Kidney (tissue), 14 donors: Measurements from ENCODE around the gene MBD5. TPM values are rescaled to one million over a fixed set of nuclear protein-coding genes. Genes with fewer than 3 reads are reported as not detected.

Experiments
- DNase-seq, 5 donors: peaks; one replicate each; pipeline ENCODE4 v3.0.0-alpha.2; 2013 to 2020
- FAIRE-seq: peaks from 2 replicates; lab custom pipeline; 2012; peaks lifted over from hg19 to GRCh38; lab: Jason Lieb, UNC
- H3K27ac ChIP-seq, 2 donors: one replicate each; pipeline ENCODE4 v1.7.0; 2013; ENCODE audit warnings: low read depth in 2 of 2, low read length in 2 of 2, inconsistent platforms in 1 of 2
- H3K27me3 ChIP-seq: one replicate; pipeline ENCODE4 v1.7.1; 2013; ENCODE audit warnings: low read length, inconsistent platforms; ENCODE audit not compliant: control insufficient read depth, insufficient read depth
- H3K36me3 ChIP-seq, 3 donors: one replicate each; pipeline versions ENCODE4 v1.7.0 to v1.7.1; 2013; ENCODE audit warnings: low read length in 3 of 3, control low read depth in 1 of 3, inconsistent platforms in 1 of 3; ENCODE audit not compliant: insufficient read depth in 3 of 3, control insufficient read depth in 2 of 3
- H3K4me1 ChIP-seq, 3 donors: one replicate each; pipeline versions ENCODE4 v1.7.0 to v1.7.1; 2013; ENCODE audit warnings: low read length in 3 of 3, inconsistent platforms in 1 of 3, low read depth in 1 of 3; ENCODE audit not compliant: control insufficient read depth in 2 of 3, insufficient read depth in 2 of 3
- H3K4me3 ChIP-seq, 3 donors: one replicate each; pipeline versions ENCODE4 v1.7.0 to v1.8.1; 2013; ENCODE audit warnings: low read length in 3 of 3, control low read depth in 1 of 3, inconsistent platforms in 1 of 3
- H3K9ac ChIP-seq, 3 donors: one replicate each; pipeline versions ENCODE4 v1.7.0 to v1.7.1; 2013; ENCODE audit warnings: low read length in 3 of 3, control low read depth in 1 of 3, inconsistent platforms in 1 of 3
- H3K9me3 ChIP-seq, 3 donors: one replicate each; pipeline versions ENCODE4 v1.7.0 to v1.7.1; 2013; ENCODE audit warnings: low read length in 3 of 3, control low read depth in 1 of 3, inconsistent platforms in 1 of 3; ENCODE audit not compliant: control insufficient read depth in 2 of 3, insufficient read depth in 1 of 3
- intact Hi-C: fragments of 100-400 bp; cut with DNase I; formaldehyde crosslinking; loops from one replicate; pipeline ENCODE4 v1.11.1; 2022
- polyA plus RNA-seq: library from polyadenylated mRNA; stranded (reverse); fragments of 350-450 nt; fragmentation: Illumina TruSeq; extraction: RNeasy Lipid Tissue Mini Kit (QIAGEN cat#74804); gene quantifications from one replicate; pipeline ENCODE4 v1.2.3, GENCODE V29; 2014; ENCODE audit warnings: low read depth, low replicate concordance; ENCODE audit not compliant: insufficient read depth
- total RNA-seq: library from RNA; stranded (reverse); fragmentation: NEBNext Ultra II Directional; extraction: Animal tissue kit (Norgen Biotek cat#: 25700); gene quantifications from one replicate; pipeline ENCODE4 v1.2.1, GENCODE V29; 2021
- TF ChIP-seq, protein P1 (sequence below): IDR thresholded peaks from 3 replicates; pipeline ENCODE4 v1.5.1; 2012; ENCODE audit warnings: mild to moderate bottlenecking, moderate library complexity, borderline replicate concordance; ENCODE audit not compliant: insufficient read depth; ENCODE audit errors: extremely low read depth
- donor health status: control.
- donor health status: control.
- donor health status: control.
- donor health status: control.
- donor health status: control.
- donor health status: DM: yes; HTN: yes; CAD: no.
- donor health status: Normal renal cell carcinoma (clear cell type).

The MBD5 gene
- total and polyA plus RNA-seq, 2 donors from 2014 or later = 6.9 to 66.8 TPM

DNA sequence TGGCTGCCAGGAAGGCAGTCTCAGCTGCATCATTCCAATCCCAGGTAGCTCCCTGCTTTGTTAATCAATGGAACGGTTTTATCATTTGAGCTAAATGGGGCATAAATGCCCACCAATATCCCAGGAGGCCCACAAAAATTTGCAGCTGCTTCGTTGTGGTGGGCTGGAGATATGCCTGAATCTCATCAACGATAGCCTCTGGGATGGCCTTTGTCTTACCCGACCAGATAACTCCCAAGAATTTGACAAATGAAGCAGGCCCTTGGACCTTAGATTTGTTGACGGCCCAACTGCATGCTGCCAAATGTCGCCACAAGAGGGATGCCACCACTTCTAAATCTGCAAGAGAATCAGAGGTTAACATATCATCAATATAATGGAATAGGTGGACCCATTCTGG, 236.4 kb downstream of the MBD5 start:
- TF ChIP-seq, protein P1, sequence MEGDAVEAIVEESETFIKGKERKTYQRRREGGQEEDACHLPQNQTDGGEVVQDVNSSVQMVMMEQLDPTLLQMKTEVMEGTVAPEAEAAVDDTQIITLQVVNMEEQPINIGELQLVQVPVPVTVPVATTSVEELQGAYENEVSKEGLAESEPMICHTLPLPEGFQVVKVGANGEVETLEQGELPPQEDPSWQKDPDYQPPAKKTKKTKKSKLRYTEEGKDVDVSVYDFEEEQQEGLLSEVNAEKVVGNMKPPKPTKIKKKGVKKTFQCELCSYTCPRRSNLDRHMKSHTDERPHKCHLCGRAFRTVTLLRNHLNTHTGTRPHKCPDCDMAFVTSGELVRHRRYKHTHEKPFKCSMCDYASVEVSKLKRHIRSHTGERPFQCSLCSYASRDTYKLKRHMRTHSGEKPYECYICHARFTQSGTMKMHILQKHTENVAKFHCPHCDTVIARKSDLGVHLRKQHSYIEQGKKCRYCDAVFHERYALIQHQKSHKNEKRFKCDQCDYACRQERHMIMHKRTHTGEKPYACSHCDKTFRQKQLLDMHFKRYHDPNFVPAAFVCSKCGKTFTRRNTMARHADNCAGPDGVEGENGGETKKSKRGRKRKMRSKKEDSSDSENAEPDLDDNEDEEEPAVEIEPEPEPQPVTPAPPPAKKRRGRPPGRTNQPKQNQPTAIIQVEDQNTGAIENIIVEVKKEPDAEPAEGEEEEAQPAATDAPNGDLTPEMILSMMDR = no peak
- Histone ChIP-seq H3K9ac (no peak overlapping the region), H3K27me3 (no peaks in the 10 kb centered on the region), H3K27ac (no peak overlapping the region), H3K4me1 (no peaks in the 10 kb centered on the region), H3K36me3 (no peaks in the 10 kb centered on the region), H3K9me3 (peaks cover 0 to 9% (median 2%) of the 10 kb centered on the region in 3 donors), H3K4me3 (no peak overlapping the region)
- DNase-seq (no peak), FAIRE-seq (no peak)
- intact Hi-C loops = no loop called here

DNA sequence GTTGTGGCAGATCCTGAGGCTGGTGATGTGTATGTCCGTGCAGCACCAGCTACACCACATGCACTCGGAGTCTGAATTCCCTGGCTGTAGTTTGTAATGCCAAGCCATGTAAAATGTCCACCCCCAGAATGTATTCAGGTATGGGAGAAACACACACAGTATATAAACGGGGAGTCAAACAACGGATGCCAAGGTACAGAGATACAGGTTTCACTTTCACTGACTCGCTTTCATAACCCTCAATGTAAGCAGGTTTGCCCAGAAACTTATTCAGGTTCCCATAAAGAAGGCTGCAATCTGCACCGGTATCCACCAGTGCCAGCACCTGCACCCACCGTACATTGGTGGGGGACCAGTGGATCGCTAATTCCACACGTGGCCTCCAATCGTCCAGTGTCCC, 237.2 kb downstream of the MBD5 start:
- Histone ChIP-seq H3K27me3 (no peaks in the 10 kb centered on the region), H3K4me3 (no peak overlapping the region), H3K9ac (no peak overlapping the region), H3K27ac (no peak overlapping the region), H3K9me3 (peaks cover 0 to 9% (median 2%) of the 10 kb centered on the region in 3 donors), H3K36me3 (no peaks in the 10 kb centered on the region), H3K4me1 (no peaks in the 10 kb centered on the region)
- intact Hi-C loops = no loop called here
- TF ChIP-seq, protein P1 = no peak
- FAIRE-seq = no peak
- DNase-seq = no peak

DNA sequence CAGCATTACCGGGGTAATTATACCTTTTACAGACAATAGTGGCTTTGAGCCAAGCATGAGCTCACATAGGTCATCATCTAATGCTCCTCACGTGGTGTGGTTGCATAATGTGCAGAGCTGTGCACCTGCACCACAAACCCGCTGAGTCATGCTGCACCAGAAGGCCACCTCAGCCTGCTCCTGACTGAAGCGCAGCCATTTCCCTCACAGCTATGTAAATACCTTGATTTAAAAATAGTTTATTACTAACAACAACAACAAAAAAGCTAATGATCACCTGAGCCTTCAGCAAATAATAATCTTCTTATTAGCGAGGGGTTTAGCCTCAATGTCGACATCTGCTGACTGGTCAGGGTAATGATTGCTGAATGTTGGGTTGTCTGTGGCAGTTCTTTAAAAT, 238.8 kb downstream of the MBD5 start:
- FAIRE-seq = no peak
- TF ChIP-seq, protein P1 = no peak
- Histone ChIP-seq H3K9me3 (peaks cover 0 to 2% (median 0%) of the 10 kb centered on the region in 3 donors), H3K36me3 (no peaks in the 10 kb centered on the region), H3K9ac (no peak overlapping the region), H3K4me1 (no peaks in the 10 kb centered on the region), H3K27ac (no peak overlapping the region), H3K4me3 (no peak overlapping the region), H3K27me3 (no peaks in the 10 kb centered on the region)
- intact Hi-C loops = no loop called here
- peak in 1 of 5 donors; percentile 33 for DNase-seq

DNA sequence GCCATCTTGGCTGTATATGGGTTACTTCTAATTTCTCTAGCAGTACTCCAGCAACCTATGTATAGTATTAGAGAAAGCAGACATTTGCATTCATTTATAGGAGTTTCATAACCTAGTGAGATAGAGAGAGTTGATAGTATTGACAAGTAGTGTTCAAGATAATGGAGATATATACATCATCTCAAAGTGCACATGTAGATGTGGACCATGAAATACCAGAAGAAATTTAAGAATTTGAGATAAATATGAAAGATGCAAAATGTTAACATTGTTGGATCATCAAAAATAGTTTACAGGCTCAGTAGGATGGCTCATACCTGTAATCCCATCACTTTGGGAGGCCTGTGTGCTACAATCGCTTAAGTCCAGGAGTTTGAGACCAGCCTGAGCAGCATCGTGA, 243.0 kb downstream of the MBD5 start:
- Histone ChIP-seq H3K27ac (no peak overlapping the region), H3K27me3 (no peaks in the 10 kb centered on the region), H3K9ac (no peak overlapping the region), H3K9me3 (no peaks in the 10 kb centered on the region), H3K36me3 (no peaks in the 10 kb centered on the region), H3K4me3 (no peak overlapping the region), H3K4me1 (no peaks in the 10 kb centered on the region)
- intact Hi-C loops = no loop called here
- no peak for DNase-seq
- FAIRE-seq = no peak
- TF ChIP-seq, protein P1 = no peak
